HG03280 (cell line): Measurements from ENCODE around the gene SHC3.

ENCODE experiments used
- ATAC-seq: cut with Tn5 transposase; IDR thresholded peaks from one replicate; pipeline ENCODE4 v1.9.1; 2021; ENCODE audit warnings: mild to moderate bottlenecking, moderate library complexity; ENCODE audit not compliant: unreplicated experiment

SHC3 gene

GRCh38 chr9:89112243-89112642 is 66.4 kb downstream of the SHC3 start:
- no peak for ATAC-seq

GRCh38 chr9:89109666-89110065 is 69.0 kb downstream of the SHC3 start:
- ATAC-seq, result no peak

GRCh38 chr9:89107406-89107805 is 71.2 kb downstream of the SHC3 start:
- ATAC-seq, result no peak

GRCh38 chr9:89106224-89106851 is 72.3 kb downstream of the SHC3 start:
- ATAC-seq, result no peak

- ATAC-seq, result no peak
Measured at GRCh38 chr9:89104821-89105220, 73.8 kb downstream of the SHC3 start.

GRCh38 chr9:89097219-89097618 is 81.4 kb downstream of the SHC3 start:
- no peak for ATAC-seq

GRCh38 chr9:89096807-89097206 is 81.8 kb downstream of the SHC3 start:
- no peak for ATAC-seq

GRCh38 chr9:89095761-89096528 is 82.7 kb downstream of the SHC3 start:
- ATAC-seq, result no peak

GRCh38 chr9:89093201-89093975 is 85.2 kb downstream of the SHC3 start:
- no peak for ATAC-seq

- ATAC-seq, result no peak
Measured at GRCh38 chr9:89089176-89089575, 89.4 kb downstream of the SHC3 start.

GRCh38 chr9:89083626-89084025 is 95.0 kb downstream of the SHC3 start:
- no peak for ATAC-seq

- ATAC-seq, result no peak
Measured at GRCh38 chr9:89080193-89080592, 98.4 kb downstream of the SHC3 start.

- no peak for ATAC-seq
Measured at GRCh38 chr9:89079391-89079790, 99.2 kb downstream of the SHC3 start.

- no peak for ATAC-seq
Measured at GRCh38 chr9:89078860-89079259, 99.8 kb downstream of the SHC3 start.

- no peak for ATAC-seq
Measured at GRCh38 chr9:89078421-89078820, 100.2 kb downstream of the SHC3 start.

GRCh38 chr9:89077519-89077918 is 101.1 kb downstream of the SHC3 start:
- ATAC-seq, result no peak

GRCh38 chr9:89073397-89073796 is 105.2 kb downstream of the SHC3 start:
- ATAC-seq, result no peak

- ATAC-seq, result no peak
Measured at GRCh38 chr9:89071591-89071990, 107.0 kb downstream of the SHC3 start.

- no peak for ATAC-seq
Measured at GRCh38 chr9:89066835-89067234, 111.8 kb downstream of the SHC3 start.

GRCh38 chr9:89065921-89066320 is 112.7 kb downstream of the SHC3 start:
- no peak for ATAC-seq

- no peak for ATAC-seq
Measured at GRCh38 chr9:89060790-89061189, 117.8 kb downstream of the SHC3 start.
